HEK293T (cell line): ENCODE measurements around the gene RAPGEF3.
A peak's percentile ranks its signal among the peaks of the same experiment; 100 is the strongest.

Experiments
- CTCF ChIA-PET: fragments of 350-600 bp; formaldehyde crosslinking; extraction: SDS; loops from one replicate; lab custom pipeline; 2021; ENCODE audit warnings: antibody characterized with exemption, inconsistent platforms; lab: Yijun Ruan, JAX
- POLR2A ChIA-PET: fragments of 350-600 bp; formaldehyde crosslinking; extraction: SDS; loops from one replicate; lab custom pipeline; 2020; ENCODE audit warnings: antibody characterized with exemption, inconsistent platforms; lab: Yijun Ruan, JAX
- DNase-seq: peaks from one replicate; pipeline ENCODE4 v3.0.0; 2012; ENCODE audit warnings: mixed read lengths; ENCODE audit errors: extremely low spot score
- ARNT ChIP-seq: fragments of 450-650 bp; IDR thresholded peaks from 2 replicates; pipeline ENCODE4 v1.6.1; 2017; ENCODE audit warnings: mild to moderate bottlenecking
- BHLHE40 ChIP-seq: fragments of 450-650 bp; IDR thresholded peaks from 2 replicates; pipeline ENCODE4 v1.6.1; 2016; ENCODE audit warnings: mild to moderate bottlenecking, moderate library complexity, borderline replicate concordance
- CTBP1 ChIP-seq: fragments of 450-650 bp; IDR thresholded peaks from 2 replicates; pipeline ENCODE4 v1.6.1; 2016; ENCODE audit warnings: borderline replicate concordance
- ELF4 ChIP-seq: fragments of 450-650 bp; IDR thresholded peaks from 2 replicates; pipeline ENCODE4 v1.6.1; 2017; ENCODE audit warnings: antibody characterized with exemption
- FOXA1 ChIP-seq: fragments of 450-650 bp; IDR thresholded peaks from 2 replicates; pipeline ENCODE4 v1.6.1; 2016; ENCODE audit warnings: mild to moderate bottlenecking
- FOXK2 ChIP-seq: fragments of 450-650 bp; IDR thresholded peaks from 2 replicates; pipeline ENCODE4 v1.6.1; 2016; ENCODE audit warnings: mild to moderate bottlenecking
- FOXM1 ChIP-seq: fragments of 450-650 bp; IDR thresholded peaks from 2 replicates; pipeline ENCODE4 v1.6.1; 2017; ENCODE audit warnings: mild to moderate bottlenecking, borderline replicate concordance
- HDGF ChIP-seq: fragments of 450-650 bp; IDR thresholded peaks from 2 replicates; pipeline ENCODE4 v1.6.1; 2017; ENCODE audit warnings: antibody characterized with exemption, borderline replicate concordance
- L3MBTL2 ChIP-seq: fragments of 450-650 bp; conservative IDR thresholded peaks from 2 replicates; pipeline ENCODE4 v1.6.1; 2016; ENCODE audit warnings: mild to moderate bottlenecking
- LEF1 ChIP-seq: fragments of 450-650 bp; IDR thresholded peaks from 2 replicates; pipeline ENCODE4 v1.6.1; 2017; ENCODE audit warnings: mild to moderate bottlenecking, borderline replicate concordance
- NFRKB ChIP-seq: fragments of 450-650 bp; IDR thresholded peaks from 2 replicates; pipeline ENCODE4 v1.6.1; 2016; ENCODE audit warnings: mild to moderate bottlenecking, moderate library complexity
- SP1 ChIP-seq: fragments of 450-650 bp; IDR thresholded peaks from 2 replicates; pipeline ENCODE4 v1.6.1; 2017
- SUZ12 ChIP-seq: fragments of 450-650 bp; IDR thresholded peaks from 2 replicates; pipeline ENCODE4 v1.6.1; 2016; ENCODE audit warnings: mild to moderate bottlenecking
- TARDBP ChIP-seq: fragments of 450-650 bp; IDR thresholded peaks from 2 replicates; pipeline ENCODE4 v1.6.1; 2016
- ZNF384 ChIP-seq: fragments of 450-650 bp; IDR thresholded peaks from 2 replicates; pipeline ENCODE4 v1.6.1; 2016
- TF ChIP-seq, protein P1 (sequence below): fragments of 450-650 bp; IDR thresholded peaks from 2 replicates; pipeline ENCODE4 v1.6.1; 2016

RAPGEF3 gene

DNA sequence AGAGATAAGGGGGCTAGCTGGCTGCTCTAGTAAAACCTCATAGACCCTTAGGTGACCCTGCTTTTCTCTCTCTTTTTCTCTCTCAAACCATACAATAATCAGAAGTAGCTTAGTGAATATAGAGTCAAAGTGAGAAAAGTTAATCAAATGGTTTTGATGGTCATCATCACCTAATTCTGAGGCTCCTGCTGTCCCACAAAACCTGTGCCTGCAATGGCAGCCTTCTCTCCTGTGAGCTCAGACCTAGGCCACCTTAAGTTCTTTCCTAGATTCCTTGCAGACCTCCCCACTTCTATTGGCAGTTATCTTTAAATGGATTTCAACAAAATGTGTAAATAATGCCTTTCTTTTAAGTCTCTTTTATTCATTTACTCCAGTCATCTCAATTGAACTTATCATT, 51.3 kb downstream of the RAPGEF3 start:
- DNase-seq = no peak
- TF ChIP-seq ELF4 (no peak), ZNF384 (no peak), ARNT (no peak), L3MBTL2 (no peak), HDGF (no peak), CTBP1 (no peak), FOXA1 (no peak), BHLHE40 (no peak), FOXK2 (no peak)
- ChIA-PET CTCF (interaction anchor here (0.9 to 1.2 kb wide), 3 partner anchors 9 to 130 kb away, joined by 4 to 6 read pairs (median 5); no protein-coding TSS in a partner anchor), POLR2A (interaction anchor here (0.7 to 1.5 kb wide), 5 partner anchors 10 to 198 kb away, joined by 3 to 6 read pairs (median 3); no protein-coding TSS in a partner anchor)

DNA sequence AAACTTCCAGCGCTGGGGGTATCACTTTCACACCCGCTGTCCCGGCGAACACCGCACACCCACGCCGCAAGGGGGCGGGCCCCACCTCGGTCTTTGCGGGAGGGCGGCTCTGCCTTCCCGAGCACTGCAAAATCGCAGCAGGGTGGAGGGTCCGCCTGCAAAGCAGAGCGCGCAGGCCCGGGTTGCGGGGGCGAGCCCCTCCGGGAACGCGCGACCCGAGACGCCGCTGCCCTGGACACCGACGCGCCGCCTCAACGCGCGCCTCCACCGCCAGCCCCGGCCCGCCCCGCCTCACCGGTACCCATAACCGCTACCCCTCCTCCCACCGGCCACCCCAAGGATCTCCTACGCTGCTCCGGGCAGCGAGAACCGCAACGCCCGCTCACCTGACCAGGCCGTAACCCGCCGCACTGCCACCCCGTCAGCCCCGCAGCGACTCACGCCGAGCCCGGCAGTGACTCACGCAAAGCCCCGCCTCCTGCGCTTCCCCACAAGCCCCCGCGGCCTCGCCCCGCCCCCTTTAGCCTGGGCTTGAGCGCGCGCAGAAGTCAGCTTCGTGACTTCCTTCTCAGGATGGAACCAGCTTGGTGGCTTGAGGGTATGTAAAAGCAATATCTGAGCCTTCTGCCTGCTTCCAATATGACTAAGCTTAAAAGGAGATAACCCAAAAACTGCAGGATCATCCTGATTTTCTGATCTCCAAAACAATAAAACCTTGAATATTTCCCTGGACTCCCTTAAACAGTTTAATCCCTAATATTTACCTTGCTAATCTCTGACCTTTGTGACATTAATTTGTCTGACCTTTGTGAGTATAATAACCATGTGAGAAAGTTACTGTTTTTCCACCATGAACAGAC, 52.9 kb downstream of the RAPGEF3 start, which contains the start of gene RPAP3:
TSS of gene RPAP3 (minus strand) at position 465 of the 860 bp plus-strand sequence. CDS start 3,190 bp downstream, outside the sequence.
- peak; percentile 95 for DNase-seq
- ChIA-PET CTCF (interaction anchor here (0.9 to 1.3 kb wide), 4 partner anchors 10 to 102 kb away, joined by 3 to 5 read pairs (median 4); no protein-coding TSS in a partner anchor), POLR2A (interaction anchor here (0.6 to 1.5 kb wide), 23 partner anchors 10 to 611 kb away, joined by 3 to 8 read pairs (median 3); partner anchors contain the start of genes ENDOU and SLC48A1)
- TF ChIP-seq ELF4 (0 out of 2 replicates have a peak, but pooled peaks have one; percentile 14), TARDBP (peak; percentile 94), SP1 (no peak), L3MBTL2 (peak; percentile 62)

DNA sequence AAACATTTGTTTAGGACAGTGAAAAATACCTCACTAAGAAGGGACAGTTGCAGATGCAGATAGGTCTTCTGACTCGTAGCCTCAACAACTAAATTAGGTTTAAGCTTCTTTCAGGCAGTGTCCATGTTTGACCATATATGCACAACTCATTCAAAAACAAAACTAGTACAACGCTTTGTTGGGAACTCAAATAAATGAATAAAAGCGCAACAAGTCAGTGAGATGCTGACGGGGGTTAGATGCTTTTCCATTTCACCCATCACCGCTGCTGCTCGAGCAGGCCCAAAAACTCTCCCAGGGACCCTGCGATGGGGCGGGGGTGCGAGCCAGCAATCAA, 53.5 kb downstream of the RAPGEF3 start:
- ChIA-PET CTCF (interaction anchor here (0.5 to 0.7 kb wide), 3 partner anchors 19 to 625 kb away, joined by 3 read pairs; no protein-coding TSS in a partner anchor), POLR2A (interaction anchor here (0.6 to 1.9 kb wide), 3 partner anchors 10 to 28 kb away, joined by 3 to 6 read pairs (median 3); no protein-coding TSS in a partner anchor)
- TF ChIP-seq, protein P1, sequence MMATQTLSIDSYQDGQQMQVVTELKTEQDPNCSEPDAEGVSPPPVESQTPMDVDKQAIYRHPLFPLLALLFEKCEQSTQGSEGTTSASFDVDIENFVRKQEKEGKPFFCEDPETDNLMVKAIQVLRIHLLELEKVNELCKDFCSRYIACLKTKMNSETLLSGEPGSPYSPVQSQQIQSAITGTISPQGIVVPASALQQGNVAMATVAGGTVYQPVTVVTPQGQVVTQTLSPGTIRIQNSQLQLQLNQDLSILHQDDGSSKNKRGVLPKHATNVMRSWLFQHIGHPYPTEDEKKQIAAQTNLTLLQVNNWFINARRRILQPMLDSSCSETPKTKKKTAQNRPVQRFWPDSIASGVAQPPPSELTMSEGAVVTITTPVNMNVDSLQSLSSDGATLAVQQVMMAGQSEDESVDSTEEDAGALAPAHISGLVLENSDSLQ = no peak
- TF ChIP-seq NFRKB (no peak), BHLHE40 (no peak), FOXK2 (no peak), L3MBTL2 (no peak), ELF4 (no peak), SUZ12 (no peak)
- no peak for DNase-seq

DNA sequence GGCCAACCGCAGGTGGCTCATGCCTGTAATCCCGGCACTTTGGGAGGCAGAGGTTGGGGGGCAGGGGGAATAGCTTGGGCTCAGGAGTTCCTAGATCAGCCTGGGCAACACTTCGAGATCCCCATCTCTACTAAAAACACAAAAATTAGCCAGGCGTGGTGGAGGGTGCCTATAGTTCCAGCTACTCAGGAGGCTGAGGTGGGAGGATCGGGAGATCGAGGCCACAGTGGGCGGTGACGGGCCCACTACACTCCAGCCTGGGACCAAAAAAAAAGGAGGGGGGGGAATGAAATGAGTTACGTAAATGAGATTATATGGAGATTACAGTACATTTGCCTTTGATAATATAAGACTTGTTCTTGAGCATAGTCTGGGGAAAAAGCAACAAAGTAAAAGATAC, 54.0 kb downstream of the RAPGEF3 start:
- POLR2A ChIA-PET = interaction anchor here (0.6 to 1.9 kb wide), 3 partner anchors 10 to 28 kb away, joined by 3 to 6 read pairs (median 3); no protein-coding TSS in a partner anchor

DNA sequence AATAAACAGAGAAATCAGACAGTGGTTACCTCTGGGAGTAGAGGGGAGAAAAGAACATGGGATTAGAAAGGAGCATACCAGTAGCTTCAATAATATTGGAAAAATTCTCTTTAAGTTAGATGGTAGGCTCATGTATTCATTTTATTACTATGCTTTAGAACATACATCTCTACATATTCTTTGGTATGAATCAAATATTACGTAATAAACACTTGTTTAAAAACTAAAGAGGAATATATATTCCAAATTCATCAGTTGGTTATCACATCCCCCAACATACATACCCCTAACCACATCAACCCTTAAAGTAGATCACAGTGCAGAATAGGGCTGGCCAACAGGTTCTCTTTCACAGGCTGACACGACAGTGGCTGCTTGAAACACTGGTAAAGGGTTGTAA, 58.4 kb downstream of the RAPGEF3 start:
- no peak for TF ChIP-seq CTBP1
- no peak for TF ChIP-seq TARDBP
- no peak for TF ChIP-seq HDGF
- no peak for TF ChIP-seq SP1
- no peak for TF ChIP-seq ZNF384
- no peak for TF ChIP-seq NFRKB
- no peak for TF ChIP-seq BHLHE40
- TF ChIP-seq ARNT = no peak
- no peak for TF ChIP-seq FOXK2
- TF ChIP-seq FOXM1 = no peak
- TF ChIP-seq L3MBTL2 = no peak
- no peak for TF ChIP-seq FOXA1
- TF ChIP-seq ELF4 = no peak
- CTCF ChIA-PET = no interaction called here
- no peak for DNase-seq
- POLR2A ChIA-PET = no interaction called here

More for the DNA sequence above, 54.0 kb downstream of the RAPGEF3 start:
- no peak for DNase-seq
- no peak for TF ChIP-seq TARDBP
- CTCF ChIA-PET = interaction anchor here (0.5 to 0.7 kb wide), 3 partner anchors 18 to 624 kb away, joined by 3 read pairs; no protein-coding TSS in a partner anchor

DNA sequence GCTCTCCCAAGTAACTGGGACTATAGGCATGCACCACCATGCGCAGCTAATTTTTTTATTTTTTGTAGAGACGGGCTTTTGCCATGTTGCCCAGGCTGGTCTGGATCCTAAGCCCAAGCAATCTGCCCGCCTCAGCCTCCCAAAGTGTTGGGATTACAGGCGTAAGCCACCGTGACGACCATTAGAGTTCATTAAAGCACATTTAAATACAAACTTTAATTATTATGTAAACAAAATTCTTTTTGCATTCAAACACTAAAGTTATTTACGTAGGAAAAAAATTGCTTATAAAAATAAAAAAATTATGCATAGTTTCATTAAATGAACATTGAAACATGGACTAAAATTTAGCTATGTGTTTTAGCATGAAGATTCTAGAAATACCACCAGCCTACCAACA, 60.0 kb downstream of the RAPGEF3 start:
- DNase-seq = no peak
- POLR2A ChIA-PET = no interaction called here
- CTCF ChIA-PET = interaction anchor here (1.0 kb wide), 1 partner anchor 16 kb away, joined by 3 read pairs; no protein-coding TSS in a partner anchor
- TF ChIP-seq TARDBP = no peak
- TF ChIP-seq FOXA1 = no peak
- TF ChIP-seq FOXK2 = no peak
- TF ChIP-seq, protein P1 = no peak
- no peak for TF ChIP-seq HDGF

DNA sequence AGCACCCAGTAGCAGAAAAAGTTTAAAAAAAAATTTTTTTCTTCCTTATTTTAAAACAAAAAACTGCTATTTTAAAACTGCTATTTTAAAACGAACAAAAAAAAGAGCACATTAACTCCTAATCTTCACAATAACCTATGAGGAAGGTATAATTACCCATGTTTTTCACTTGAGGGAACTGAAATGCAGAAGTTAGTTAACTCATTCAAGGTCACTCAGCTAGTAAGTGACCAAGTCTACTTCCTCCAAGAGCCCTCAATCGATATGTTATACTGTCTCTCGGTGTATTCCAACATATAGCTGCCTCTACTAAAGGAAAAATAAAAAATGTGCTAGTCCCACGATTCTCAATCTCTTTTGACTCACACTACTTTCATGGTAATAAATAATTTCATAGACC, 60.6 kb downstream of the RAPGEF3 start:
- POLR2A ChIA-PET = interaction anchor here (0.8 kb wide), 1 partner anchor 9 kb away, joined by 3 read pairs; no protein-coding TSS in a partner anchor
- CTCF ChIA-PET = no interaction called here
- TF ChIP-seq TARDBP = no peak
- TF ChIP-seq FOXM1 = no peak
- TF ChIP-seq SP1 = no peak
- no peak for TF ChIP-seq FOXA1
- no peak for TF ChIP-seq BHLHE40
- TF ChIP-seq ARNT = no peak
- no peak for TF ChIP-seq HDGF
- TF ChIP-seq FOXK2 = no peak
- no peak for TF ChIP-seq NFRKB
- TF ChIP-seq, protein P1 = no peak
- no peak for TF ChIP-seq LEF1
- TF ChIP-seq CTBP1 = no peak
- TF ChIP-seq SUZ12 = no peak
- TF ChIP-seq ELF4 = no peak
- TF ChIP-seq ZNF384 = no peak
- TF ChIP-seq L3MBTL2 = no peak
- DNase-seq = no peak
